Measurements from ENCODE around the gene TEX44. TPM values are rescaled to one million over a fixed set of nuclear protein-coding genes. Genes with fewer than 3 reads are reported as not detected.
"Not testable (repeated sequence)": the region's sequence is repeated elsewhere in the genome, so short reads cannot be mapped to it uniquely, and the experiment has no call there.

The TEX44 gene
- total RNA-seq, 1 donor from 2014 or later = not detected

GRCh38 chr2:231570915-231571314 is 21.7 kb upstream of the TEX44 start:
- DNase-seq (ENCODE audit: low spot score) = not testable (repeated sequence)

DNA sequence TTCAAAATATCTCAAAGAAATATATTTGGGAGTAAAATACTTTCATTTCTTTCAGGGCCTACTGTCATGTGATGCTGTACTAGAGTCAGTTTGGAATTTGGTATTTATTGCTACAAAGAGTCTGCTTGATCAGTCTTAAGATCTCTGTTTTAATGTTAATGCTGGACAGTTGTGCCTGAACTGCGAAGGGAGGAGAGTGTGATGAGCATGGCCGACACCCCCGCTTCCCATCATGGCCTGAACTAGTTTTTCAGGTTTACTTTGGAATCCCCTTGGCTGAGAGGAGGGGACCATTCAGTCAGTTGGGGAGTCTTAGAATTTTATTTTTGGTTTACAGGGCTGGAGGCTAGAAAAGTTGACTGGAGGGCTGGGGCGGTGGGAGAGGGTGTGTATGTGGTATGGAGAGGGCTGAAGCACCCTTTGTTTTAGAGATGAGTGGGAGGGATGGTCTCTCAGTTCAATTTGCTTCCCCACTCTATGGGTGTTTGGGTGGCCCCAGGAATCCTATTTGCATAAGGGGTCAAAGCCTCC is 20.9 kb upstream of the TEX44 start:
- DNase-seq (ENCODE audit: low spot score) = no peak

GRCh38 chr2:231573096-231573495 is 19.6 kb upstream of the TEX44 start:
- no peak for DNase-seq (ENCODE audit: low spot score)

- DNase-seq (ENCODE audit: low spot score) = no peak
Observed at GRCh38 chr2:231573698-231574421, 18.8 kb upstream of the TEX44 start.

DNA sequence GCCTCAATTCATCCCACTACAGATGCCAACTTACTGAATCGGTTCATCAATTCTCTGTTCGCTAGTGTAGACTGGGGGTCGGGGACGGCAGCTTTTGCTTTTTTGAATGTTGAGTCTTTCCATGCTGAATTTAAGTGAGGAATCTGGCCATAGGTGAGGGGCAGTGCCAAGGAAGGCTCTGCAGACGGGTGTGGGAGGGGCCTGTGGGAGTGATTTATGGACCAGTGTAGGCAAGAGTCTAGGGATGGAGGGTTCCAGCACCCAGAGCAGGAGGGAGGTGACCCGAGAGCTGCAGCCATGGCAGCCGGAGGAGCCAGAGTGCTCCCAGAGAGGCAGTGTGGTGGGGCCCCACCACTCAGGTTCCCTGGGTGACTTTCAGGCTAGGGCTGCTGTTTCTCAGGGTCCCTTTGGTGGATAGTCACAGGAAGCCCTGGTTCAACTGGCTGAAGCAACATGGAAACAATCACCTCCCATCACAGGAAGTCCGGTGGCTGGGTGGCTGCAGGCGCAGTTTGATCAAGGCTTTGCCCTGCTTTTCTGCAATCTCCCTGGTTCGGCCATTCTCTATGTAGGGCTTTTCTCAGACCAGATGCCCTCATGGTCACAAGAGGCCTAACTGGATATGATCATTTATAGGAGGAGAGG is 16.9 kb upstream of the TEX44 start:
- no peak for DNase-seq (ENCODE audit: low spot score)

GRCh38 chr2:231576465-231576864 is 16.2 kb upstream of the TEX44 start:
- no peak for DNase-seq (ENCODE audit: low spot score)

- DNase-seq (ENCODE audit: low spot score) = not testable (repeated sequence)
Observed at GRCh38 chr2:231578655-231579054, 14.0 kb upstream of the TEX44 start.

DNA sequence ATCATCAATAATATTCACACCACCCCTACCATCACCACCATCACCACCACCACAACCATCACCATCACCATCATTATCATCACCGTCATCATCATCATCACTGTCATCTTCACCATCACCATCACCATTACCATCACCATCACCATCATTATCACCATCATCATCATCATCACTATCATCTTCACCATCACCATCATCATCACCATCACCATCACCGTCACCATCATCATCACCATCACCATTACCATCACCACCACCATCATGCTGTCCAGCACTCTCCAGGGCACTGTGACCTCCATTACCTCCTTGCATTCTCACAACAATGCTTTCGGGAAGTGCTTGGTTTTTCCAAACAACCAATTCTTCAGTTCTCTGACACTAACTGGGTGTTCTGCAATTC is 13.1 kb upstream of the TEX44 start:
- no peak for DNase-seq (ENCODE audit: low spot score)

DNA sequence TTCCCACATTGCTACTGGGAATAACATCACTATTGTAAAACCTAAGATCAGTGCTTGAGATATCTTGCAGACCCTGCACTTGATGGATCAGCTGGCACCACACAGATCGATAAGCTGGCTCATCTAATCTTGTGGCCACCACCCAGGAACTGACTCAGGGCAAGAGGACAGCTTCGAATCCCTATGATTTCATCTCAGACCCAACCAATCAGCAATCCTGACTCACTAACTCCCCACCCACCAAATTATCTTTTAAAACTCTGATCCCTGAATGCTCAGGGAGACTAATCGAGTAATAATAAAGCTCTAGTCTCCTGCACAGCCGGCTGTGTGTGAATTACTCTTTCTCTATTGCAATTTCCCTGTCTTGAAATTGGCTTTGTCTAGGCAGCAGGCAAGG is 11.3 kb upstream of the TEX44 start:
- DNase-seq (ENCODE audit: low spot score) = no peak

GRCh38 chr2:231583982-231584381 is 8.7 kb upstream of the TEX44 start:
- no peak for DNase-seq (ENCODE audit: low spot score)

- not testable (repeated sequence) for DNase-seq (ENCODE audit: low spot score)
Observed at GRCh38 chr2:231587744-231588143, 4.9 kb upstream of the TEX44 start.

DNA sequence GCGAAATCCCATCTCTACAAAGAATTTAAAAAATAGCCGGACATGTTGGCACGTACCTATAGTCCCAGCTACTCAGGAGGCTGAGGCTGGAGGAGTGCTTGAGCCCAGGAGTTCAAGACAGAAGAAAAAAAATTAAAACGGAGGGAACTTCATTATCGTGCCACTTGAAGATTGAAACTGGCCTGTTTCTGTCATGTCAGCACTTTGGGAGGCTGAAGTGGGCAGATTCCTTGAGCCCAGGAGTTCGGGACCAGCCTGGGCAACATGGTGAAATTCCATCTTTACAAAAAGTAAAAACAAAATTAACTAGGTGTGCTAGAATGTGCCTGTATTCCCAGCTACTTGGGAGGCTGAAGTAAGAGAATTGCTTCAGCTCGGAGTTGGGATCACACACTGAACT is 3.0 kb upstream of the TEX44 start:
- no peak for DNase-seq (ENCODE audit: low spot score)

- DNase-seq (ENCODE audit: low spot score) = no peak
Observed at GRCh38 chr2:231590614-231591013, 2.0 kb upstream of the TEX44 start.

DNA sequence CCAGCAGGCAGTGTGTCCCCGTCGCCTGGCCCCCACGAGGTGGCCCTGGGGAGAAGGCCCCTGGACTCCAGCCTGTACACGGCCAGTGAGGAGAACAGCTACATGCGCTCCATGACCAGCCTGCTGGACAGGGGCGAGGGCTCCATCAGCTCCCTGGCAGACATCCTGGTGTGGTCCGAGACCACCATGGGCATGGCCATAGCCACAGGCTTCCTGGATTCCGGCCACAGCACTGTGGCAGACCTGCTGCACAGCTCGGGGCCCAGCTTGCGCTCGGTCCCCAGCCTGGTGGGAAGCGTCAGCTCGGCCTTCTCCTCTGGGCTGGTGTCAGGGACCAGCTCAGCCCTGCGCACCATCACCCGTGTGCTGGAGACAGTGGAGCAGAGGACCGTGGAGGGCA is 1.0 kb downstream of the TEX44 start:
- no peak for DNase-seq (ENCODE audit: low spot score)

DNA sequence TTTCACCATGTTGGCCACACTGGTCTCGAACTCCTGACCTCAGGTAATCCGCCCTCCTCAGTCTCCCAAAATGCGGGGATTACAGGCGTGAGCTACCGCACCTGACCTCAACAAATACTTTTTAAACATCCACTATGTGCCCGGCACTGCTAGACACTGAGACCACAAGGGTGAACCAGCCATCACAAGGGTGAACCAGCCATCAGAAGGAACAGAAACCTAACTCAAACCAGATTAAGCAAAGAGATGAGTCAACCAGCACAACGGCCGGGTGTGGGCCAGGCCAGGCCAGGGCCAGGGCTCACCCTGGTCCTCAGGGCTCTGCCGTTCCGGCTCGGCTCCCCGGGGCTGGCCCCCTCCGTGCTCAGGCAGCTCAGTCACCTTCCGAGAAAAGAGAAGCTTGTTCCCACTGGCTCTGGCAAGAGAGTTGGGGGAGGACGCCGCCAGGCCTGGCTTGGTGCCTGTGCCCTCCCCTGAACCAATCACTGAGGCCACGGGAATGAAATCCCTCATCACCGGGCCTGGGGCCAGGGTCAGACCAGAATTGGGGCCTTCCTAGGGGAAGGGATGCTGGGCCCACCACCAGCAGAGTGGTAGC is 4.4 kb downstream of the TEX44 start:
- DNase-seq (ENCODE audit: low spot score) = no peak

DNA sequence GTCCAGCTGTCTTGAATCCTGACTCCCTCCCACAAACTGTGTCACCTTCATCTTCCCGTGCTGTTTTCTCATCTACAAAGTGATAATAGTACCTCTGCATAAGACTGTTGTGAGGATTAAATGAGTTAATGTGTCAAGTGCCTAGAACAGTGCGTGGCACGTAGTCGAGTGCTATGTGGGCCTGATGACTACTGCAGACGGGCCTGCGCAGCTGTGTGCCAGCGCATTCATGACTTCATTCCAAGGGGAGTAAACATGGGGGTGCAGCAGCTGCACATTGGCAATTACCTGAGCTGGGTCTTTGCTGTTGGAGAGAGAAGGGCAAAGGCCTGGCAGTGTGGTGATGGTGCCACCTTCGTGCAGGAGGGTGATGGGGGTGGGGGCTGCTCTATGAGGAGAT is 5.0 kb downstream of the TEX44 start:
- DNase-seq (ENCODE audit: low spot score) = no peak

- DNase-seq (ENCODE audit: low spot score) = no peak
Observed at GRCh38 chr2:231600619-231601355, 8.1 kb downstream of the TEX44 start.

GRCh38 chr2:231601356-231602229 is 8.9 kb downstream of the TEX44 start:
- no peak for DNase-seq (ENCODE audit: low spot score)

DNA sequence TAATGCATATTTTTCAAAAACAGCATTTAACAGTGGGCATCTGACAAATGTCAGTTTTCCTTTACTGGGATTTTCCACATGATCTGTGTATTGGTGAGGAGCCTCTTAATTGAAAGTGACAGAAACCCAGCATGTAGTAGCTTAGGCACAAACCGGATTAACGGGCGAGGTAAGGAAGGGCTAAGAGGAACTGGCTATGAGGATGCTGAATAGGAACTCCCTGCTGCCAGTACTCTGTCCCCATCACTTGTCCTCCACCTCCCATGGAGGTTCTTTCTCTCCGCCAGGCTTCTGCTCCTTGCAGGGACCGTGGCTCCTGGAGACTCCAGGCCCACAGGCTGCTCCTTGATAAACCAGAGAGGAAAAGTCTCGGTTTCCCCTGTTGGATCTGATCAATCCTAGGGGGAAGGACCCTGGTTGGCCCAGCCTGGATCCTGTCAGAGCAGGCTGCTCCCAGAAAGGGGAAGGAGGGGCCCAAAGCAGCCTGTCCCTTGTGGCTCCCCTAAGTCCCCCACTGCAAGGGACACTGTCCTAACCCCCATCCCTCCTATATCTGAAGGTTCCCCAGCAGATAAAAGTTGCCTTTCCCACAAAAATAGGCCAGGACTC is 10.3 kb downstream of the TEX44 start:
- no peak for DNase-seq (ENCODE audit: low spot score)

GRCh38 chr2:231604101-231604684 is 11.5 kb downstream of the TEX44 start:
- no peak for DNase-seq (ENCODE audit: low spot score)
